Tracheal epithelial cell (primary cell): ENCODE results near the gene SIX1. TPM values are rescaled to one million over a fixed set of nuclear protein-coding genes. Genes with fewer than 3 reads are reported as not detected.

Source experiments
- total RNA-seq: library from RNA; depleted of rRNA; stranded (reverse); fragments of >200 nt; gene quantifications from 2 replicates; pipeline ENCODE4 v1.2.1, GENCODE V29; 2014

SIX1 gene
- total RNA-seq, result 4.1 and 10.0 TPM in 2 replicates

GRCh38 chr14:60648934-60649874 lies at the start of gene SIX1:
SIX1 (minus strand) TSS chr14:60649477; CDS start chr14:60649189, 288 bp downstream.

Other genes with a start within 250 kb of the SIX1 start
- gene C14orf39, start 163.4 kb downstream of the SIX1 start, total RNA-seq, result 1.3 and 1.7 TPM in 2 replicates
- gene SIX6, start 140.3 kb downstream of the SIX1 start, total RNA-seq, result not detected in 2 replicates
- gene SIX4, start 74.9 kb upstream of the SIX1 start, total RNA-seq, result 6.3 and 7.0 TPM in 2 replicates
- gene MNAT1, start 85.3 kb upstream of the SIX1 start, total RNA-seq, result 52.1 and 69.1 TPM in 2 replicates